Limb (tissue), 2 donors: Measurements from ENCODE around the gene PDZD2.
"Not testable (repeated sequence)": the region's sequence is repeated elsewhere in the genome, so short reads cannot be mapped to it uniquely, and the experiment has no call there.

Source experiments
- DNase-seq, 2 donors: peaks; one replicate each; pipeline ENCODE4 v3.0.0-alpha.2; 2016; ENCODE audit errors: extremely low spot score in 2 of 2

The PDZD2 gene

DNA sequence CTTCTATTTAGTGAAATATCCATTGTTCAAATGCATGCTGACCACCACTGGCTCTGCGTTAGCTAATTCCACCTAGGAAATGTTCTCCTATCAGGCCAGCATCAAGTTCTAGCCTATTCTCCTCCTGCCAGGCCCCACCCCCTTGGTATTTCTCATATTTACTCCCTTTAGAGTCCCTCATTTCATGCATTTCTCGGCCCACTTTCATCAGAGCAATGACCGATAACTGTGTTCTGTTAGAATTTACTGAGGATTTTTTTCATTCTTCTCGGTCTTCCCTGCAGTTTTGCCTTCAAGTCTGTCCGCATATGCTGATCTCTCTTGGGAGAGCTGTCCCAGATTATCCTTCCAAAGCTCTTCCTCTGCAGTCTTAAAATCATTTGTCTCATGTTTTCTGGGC lies 391.8 kb downstream of the PDZD2 start:
- DNase-seq, result no peak

- DNase-seq, result no peak
Observed at GRCh38 chr5:32031089-32031488, 392.2 kb downstream of the PDZD2 start.

DNA sequence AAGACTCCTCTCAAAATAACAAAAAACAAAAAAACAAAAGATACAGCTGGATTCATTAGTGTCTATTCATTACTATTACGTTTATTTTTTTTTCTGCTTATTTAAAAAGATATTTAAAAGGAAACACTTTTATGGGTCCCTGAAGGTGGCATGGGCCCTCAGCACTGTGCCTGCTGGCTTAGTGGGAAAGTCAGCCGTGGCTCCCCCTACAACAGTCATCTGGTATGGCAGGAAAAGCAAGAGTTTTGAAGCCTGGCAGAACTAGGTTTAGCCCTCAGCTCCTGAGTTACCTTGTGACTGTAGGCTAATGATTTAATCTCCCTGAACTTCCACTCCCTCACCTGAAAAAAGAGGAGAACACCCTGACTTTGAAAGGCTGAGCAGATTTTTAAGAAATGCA lies 399.6 kb downstream of the PDZD2 start:
- no peak for DNase-seq

DNA sequence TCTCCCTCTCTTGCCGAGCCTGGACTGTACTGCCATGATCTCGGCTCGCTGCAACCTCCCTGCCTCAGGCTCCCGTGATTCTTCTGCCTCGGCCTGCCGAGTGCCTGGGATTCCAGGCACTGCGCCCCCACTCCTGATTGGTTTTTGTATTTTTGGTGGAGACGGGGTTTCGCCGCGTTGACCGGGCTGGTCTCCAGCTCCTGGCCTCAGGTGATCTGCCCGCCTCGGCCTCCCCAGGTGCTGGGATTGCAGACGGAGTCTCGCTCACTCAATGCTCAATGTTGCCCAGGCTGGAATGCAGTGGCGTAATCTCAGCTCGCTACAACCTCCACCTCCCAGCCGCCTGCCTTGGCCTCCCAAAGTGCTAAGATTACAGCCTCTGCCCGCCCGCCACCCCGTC lies 400.2 kb downstream of the PDZD2 start:
- DNase-seq, result not testable (repeated sequence)

DNA sequence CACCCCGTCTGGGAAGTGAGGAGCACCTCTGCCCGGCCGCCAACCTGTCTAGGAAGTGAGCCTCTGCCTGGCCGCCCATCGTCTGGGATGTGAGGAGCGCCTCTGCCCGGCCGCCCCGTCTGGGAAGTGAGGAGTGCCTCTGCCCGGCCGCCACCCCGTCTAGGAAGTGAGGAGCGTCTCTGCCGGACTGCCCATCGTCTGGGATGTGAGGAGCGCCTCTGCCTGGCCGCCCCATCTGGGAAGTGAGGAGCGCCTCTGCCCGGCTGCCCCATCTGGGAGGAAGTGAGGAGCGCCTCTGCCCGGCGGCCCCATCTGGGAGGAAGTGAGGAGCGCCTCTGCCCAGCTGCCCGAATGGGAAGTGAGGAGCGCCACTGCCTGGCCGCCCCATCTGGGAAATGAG lies 400.7 kb downstream of the PDZD2 start:
- DNase-seq, result not testable (repeated sequence)

DNA sequence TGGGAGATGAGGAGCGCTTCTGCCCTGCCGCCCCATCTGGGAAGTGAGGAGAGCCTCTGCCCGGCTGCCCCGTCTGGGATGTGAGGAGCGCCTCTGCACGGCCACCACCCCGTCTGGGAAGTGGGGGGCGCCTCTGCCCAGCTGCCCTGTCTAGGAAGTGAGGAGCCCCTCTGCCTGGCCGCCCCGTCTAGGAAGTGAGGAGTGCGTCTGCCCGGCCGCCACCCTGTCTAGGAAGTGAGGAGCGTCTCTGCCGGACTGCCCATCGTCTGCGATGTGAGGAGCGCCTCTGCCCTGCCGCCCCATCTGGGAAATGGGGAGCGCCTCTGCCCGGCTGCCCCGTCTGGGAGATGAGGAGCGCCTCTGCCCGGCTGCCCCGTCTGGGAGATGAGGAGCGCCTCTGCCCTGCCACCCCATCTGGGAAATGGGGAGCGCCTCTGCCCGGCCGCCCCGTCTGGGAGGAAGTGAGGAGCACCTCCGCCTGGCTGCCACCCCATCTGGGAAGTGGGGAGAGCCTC lies 401.3 kb downstream of the PDZD2 start:
- not testable (repeated sequence) for DNase-seq

- DNase-seq, result no peak
Observed at GRCh38 chr5:32042551-32042961, 403.6 kb downstream of the PDZD2 start.

GRCh38 chr5:32043105-32043504 lies 404.2 kb downstream of the PDZD2 start:
- no peak for DNase-seq

- DNase-seq, result no peak
Observed at GRCh38 chr5:32044434-32044833, 405.5 kb downstream of the PDZD2 start.

GRCh38 chr5:32044939-32045338 lies 406.0 kb downstream of the PDZD2 start:
- no peak for DNase-seq

GRCh38 chr5:32047056-32047455 lies 408.1 kb downstream of the PDZD2 start:
- DNase-seq, result no peak

DNA sequence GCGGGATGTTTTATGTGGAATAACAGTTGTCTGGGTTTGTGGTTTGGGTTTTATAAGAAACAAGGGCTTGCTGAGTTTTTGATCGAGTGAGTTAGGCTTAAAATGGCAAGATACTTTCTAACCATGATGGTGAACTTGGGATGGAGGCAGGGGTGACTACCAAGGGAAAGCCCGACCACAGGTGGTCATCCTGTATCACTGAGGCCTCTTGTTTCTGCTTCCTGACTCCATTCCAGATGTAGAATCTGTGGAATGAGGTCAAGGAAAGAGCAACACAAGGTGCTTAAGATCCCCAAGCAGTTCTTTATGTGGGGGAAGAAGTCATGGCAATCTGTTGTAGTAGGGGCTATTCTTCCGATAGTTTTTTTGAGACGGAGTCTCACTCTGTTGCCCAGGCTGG lies 412.9 kb downstream of the PDZD2 start:
- no peak for DNase-seq

GRCh38 chr5:32055891-32056866 lies 417.2 kb downstream of the PDZD2 start:
- no peak for DNase-seq

DNA sequence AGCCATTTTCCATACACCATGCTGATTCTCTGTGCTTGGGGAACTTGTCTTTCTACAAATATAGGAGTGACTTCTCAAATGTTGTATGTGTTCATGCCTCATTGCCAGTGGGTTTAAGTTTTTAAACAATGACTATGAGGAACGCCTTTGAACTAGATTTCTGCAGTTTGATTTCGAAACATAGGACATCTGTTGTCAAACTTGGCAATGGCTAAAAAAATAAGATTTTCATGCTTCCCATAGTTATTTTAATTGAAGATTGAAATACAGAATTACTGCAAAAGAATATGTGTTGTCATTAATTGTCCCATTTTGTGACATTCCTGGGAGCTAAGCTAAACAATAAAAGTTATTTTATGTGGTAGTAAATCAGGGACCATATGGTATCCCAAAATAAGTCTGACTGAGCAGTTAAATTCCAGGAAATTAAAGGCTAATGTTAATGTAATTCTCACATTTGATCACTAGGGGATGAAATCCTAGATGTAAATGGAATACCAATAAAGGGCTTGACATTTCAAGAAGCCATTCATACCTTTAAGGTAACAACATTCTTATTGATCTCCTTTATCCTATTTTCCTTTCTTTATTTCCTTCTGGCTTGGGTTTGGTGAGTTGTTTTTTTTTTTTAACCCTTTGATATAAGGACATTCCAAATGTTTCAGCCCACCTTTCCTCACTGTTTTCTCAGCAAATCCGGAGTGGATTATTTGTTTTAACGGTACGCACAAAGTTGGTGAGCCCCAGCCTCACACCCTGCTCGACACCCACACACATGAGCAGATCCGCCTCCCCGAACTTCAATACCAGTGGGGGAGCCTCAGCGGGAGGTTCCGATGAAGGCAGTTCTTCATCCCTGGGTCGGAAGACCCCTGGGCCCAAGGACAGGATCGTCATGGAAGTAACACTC lies 418.5 kb downstream of the PDZD2 start:
- DNase-seq, result no peak

GRCh38 chr5:32058101-32058500 lies 419.2 kb downstream of the PDZD2 start:
- no peak for DNase-seq

- DNase-seq, result no peak
Observed at GRCh38 chr5:32058997-32059396, 420.1 kb downstream of the PDZD2 start.

DNA sequence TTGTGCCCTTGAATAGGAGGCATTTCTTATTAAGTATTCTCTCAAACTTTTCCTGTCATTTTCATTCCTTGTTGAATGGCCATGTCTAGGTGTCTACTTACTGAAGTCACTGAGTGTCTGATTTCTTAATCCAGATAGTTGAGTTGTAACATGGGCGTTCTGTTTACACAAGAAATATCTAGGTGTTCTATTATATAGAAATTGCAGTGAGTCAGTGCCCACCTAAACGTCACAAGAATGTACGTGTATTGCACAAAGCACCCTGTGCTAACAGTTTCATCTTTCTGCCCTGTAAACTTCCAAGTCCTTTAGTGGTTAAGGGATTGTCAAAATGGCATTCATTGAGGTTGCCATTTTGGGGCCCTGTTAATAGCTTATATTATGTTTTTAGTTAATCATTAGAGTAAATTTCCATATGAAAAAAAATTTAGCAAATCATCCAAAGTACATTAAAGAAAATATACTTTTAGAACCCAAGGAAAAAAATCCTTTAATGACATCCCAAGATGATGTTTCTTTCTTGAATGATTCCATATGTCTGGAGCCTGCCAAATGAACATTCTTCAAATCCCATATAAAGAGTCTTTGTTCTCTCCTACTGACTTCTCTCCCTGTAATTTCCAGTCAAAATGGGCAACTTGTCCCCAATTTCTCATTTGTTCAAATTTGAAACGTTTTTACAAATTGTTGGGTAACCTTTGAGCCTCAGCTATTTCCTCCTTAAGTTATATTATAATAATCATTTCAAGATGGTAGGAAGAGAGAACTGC lies 421.0 kb downstream of the PDZD2 start:
- no peak for DNase-seq

- no peak for DNase-seq
Observed at GRCh38 chr5:32061236-32061635, 422.3 kb downstream of the PDZD2 start.

GRCh38 chr5:32066448-32066847 lies 427.5 kb downstream of the PDZD2 start:
- no peak for DNase-seq

GRCh38 chr5:32067774-32068470 lies 429.0 kb downstream of the PDZD2 start:
- no peak for DNase-seq

GRCh38 chr5:32068561-32068960 lies 429.6 kb downstream of the PDZD2 start:
- no peak for DNase-seq
